NK-92 (cell line): Measurements from ENCODE around the gene RPS27A.
"Not testable (repeated sequence)": the region's sequence is repeated elsewhere in the genome, so short reads cannot be mapped to it uniquely, and the experiment has no call there.

Experiments used
- DNase-seq: peaks from one replicate; lab custom pipeline; 2025; ENCODE audit not compliant: unreplicated experiment; lab: John Stamatoyannopoulos, UW

RPS27A gene

DNA sequence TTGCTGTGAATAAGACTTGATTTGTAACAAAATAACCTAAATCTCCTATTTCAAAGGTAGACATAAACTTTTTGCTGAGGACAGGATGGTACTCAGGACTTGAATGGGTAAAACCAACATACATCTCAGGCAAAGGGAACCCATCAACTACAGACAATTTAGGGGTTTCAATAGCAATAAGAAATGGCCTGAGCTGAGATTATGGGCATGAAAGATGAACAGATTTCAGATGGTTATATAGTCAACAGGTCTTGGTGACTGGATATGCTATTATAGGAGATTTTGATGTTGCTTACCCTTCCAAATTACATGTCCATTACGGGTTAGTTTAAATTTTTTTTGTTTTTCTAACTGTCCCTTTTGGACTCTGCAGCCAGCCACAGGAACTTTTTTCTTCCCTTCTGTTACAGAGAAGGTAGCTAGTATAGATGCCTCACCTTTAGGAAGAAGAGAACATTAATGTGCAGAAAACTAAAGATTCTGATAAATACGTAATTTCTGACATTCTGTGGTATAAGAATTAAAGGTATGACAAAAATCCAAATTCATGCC is 4.6 kb downstream of the RPS27A start:
- DNase-seq, result no peak

DNA sequence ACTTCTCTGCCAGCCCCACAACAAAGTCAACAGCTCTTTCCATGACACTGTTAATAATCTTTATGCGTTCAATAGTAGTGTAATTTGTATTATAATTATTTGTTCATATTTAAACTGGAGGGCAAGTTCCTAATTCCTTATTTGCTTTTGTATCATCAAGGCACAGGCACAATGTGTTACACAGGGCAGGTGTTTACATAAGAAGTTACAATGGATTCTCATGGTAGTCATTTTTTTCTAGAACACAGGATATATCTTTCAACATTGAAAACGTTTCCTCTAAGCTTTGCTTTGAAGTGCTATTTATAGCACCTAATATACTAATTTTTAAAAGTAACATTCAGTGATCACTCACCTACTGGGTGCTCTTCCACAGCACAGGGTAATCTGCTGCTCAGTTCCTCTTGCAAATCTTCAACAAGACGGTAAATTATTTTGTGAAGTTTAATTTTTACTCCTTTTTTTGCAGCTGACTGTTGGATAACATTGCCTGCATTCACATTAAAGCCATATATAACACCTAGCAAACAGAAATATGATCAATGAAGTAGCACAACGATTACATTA is 7.3 kb downstream of the RPS27A start:
- DNase-seq, result no peak

DNA sequence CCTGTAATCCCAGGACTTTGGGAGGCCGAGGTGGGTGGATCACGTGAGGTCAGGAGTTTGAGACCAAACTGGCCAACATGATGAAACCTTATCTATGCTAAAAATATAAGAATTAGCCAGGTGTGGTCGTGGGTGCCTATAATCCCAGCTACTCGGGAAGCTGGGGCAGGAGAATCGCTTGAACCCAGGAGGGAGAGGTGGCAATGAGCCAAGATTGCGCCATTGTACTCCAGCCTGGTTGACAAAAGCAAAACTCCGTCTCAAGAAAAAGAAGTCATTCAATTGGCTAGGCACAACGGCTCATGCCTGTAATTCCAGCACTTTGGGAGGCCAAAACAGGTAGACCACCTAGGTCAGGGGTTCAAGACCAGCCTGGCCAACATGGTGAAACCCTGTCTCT is 9.1 kb downstream of the RPS27A start:
- DNase-seq, result not testable (repeated sequence)

DNA sequence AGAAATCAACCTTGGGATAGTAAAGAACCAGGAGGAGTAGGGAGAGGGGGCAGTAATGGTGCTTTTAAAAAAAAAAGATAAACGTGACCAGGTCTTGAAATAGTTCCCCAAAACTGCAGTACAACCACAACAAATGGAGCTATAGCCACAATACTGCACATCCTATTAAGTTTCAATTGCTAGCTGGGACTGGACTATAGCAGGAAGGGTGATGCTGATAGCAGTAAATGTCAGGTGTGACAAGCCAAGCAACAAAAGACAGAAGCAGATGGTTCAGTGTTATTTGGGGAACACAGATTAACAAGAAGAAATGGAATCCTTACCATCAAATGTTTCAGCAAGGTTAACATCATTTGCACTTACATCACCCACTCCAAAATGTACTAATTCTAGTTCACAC is 10.1 kb downstream of the RPS27A start:
- DNase-seq, result no peak

DNA sequence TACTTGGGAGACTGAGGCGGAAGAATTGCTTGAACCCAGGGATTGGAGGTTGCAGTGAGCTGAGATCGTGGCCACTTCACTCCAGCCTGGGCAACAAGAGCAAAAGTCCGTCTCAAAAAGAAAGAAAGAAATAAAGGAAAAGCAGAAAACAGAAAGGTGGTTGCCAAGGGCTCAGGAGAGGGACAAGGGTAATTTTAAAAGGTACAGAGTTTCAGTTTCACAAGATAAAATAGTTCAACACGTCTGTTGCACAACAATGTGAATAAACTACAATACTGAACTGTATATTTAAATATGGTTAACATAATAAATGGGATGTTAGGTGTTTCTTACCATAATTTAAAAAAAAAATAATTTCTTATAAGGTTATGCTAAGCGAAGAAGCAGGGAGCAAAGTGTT is 12.9 kb downstream of the RPS27A start:
- DNase-seq, result no peak

DNA sequence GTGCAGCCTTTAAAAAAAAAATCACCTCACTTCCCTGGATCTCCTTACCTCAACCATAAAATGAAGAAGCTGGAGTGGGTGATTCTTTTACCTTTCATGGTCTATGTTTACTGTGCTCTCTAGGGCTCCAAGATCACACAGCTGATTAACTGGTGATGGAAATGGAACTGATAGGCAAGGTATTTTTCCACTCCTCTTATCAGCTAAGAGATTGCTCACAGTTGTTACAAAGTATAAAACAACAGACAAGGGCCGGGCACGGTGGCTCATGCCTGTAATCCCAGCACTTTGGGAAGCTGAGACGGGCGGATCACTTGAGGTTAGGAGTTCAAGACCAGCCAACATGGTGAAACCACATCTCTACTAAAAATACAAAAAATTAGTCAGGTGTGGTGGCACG is 14.5 kb downstream of the RPS27A start:
- DNase-seq, result no peak

DNA sequence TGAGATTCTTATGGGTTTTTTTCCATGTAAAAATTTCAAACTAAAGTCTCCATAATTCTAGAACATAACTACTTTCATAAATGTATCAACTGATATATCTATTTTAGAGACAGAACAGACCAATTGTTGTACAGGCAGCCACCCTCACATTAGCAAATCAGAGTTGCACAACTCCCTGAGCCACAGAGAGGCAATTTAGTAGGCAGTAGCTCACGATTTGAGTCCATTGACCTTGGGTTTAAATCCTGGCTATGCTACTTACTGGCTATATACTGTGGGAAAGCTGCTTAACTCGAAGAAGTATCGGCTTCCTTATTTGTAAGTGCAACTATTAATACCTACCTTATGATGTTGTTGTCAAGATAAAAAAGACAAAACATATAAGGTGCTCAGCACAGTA is 20.3 kb downstream of the RPS27A start:
- no peak for DNase-seq

DNA sequence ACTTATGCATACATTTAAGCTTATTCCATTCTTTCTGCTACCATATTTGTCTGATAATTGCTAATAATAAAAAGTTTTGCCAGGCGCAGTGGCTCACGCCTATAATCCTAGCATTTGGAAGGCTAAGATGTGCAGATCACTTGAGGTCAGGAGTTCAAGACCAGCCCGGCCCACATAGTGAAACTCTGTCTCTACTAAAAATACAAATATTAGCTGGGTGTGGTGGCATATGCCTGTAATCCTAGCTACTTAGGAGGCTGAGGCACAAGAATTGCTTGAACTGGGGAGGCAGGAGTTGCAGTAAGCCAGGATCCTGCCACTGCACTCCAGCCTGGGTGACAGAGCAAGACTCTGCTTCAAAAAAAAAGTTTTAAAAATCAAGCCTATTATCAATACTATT is 27.1 kb downstream of the RPS27A start:
- not testable (repeated sequence) for DNase-seq

DNA sequence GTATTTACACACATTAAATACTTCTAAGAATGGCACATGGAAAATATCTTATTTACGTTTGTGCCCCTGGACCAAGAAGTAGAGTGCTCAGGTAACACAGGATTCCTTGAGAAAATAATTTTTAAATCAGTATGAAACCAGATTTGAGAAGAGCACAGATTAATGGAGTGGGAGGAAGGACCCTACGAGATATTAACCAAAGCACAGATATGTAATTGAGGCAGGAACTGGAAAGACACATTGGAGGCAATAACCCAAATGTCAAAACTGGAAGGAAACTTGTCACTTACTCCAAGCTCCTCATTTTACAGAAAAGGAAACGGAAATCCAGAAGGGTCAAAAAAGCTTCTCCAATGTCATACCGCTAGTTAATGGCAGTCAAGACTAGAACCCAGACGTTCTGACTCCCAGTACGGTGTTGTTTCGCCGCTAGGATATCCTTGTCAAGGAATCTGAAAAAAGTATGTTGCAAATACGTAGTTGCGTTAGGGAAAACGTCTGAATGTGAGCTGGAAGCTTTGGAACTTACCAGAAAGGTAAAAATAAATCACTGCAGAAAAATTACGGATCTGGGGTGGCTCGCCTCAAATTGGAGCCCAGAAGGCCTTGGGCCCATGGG is 35.9 kb downstream of the RPS27A start:
- DNase-seq, result no peak

DNA sequence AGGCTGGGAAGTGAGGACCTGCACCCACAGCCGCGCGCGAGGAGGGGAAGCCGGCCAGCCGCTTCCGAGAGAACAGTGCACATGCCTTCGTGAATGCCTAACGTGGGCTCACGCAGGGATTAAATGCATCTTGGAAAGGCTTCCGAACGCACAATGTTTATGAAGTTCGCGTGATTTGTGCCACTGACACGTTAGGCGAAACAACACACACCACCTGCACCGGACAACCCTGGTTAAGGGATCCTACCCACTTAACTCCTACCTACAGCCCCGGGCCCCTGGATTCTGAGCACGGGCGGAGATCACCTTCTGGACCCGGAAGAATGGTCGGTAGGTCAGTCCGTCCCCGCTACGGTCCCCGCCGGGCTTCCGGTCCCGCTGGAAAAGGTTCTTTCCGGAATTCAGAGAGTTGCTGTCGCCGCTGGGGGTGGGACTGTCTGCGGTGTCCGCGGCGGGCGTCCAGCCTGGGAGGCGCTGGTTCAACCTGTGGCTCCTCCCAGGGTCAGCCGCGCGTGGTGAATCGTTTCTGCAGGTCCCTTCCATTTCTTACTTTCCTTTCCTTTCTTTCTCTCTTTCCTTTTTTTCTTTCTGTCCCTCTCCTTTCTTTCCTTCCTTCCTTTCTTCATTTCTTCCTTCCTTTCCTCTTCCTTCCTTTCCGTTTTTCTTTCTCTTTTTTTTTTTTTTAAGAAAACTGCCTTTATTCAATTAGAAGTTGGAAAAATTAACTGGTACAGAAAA is 36.6 kb downstream of the RPS27A start, which contains the start of gene MTIF2:
MTIF2 (minus strand) TSS at position 325 of the 738 bp plus-strand sequence. CDS start 5,373 bp downstream, outside the sequence.
- peak; percentile 35 for DNase-seq

DNA sequence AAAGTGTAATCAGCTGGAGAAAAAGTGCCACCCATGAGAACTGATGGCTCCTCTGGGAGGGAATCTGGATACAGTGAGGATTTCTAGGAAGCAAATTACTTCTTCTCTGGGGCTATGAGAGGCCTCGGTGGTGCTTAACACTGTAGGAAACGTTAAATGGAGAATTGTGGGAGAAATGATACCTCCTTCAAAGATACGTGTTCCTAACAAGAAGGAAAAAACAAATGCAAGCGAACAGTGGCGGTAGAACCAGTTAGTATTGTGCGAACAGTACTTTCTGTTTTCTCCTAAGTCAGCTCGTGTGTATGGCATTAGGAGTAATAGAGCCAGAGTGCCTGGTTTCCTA is 37.1 kb downstream of the RPS27A start:
- no peak for DNase-seq

DNA sequence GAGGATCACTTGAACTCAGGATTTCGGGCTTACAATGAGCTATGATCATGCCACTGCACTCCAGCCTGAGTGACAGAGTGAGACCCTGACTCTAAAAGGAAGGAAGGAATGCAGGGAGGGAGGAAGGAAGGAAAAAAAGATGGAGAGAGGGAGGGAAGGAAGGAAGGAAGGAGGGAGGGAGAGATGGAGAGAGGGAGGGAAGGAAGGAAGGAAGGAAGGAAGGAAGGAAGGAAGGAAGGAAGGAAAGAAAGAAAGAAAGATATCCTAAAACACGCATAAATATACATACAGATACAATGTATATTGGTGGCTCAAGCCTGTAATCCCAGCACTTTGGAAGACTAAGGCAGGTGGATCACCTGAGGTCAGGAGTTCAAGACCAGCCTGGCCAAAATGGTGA is 41.9 kb downstream of the RPS27A start:
- not testable (repeated sequence) for DNase-seq

DNA sequence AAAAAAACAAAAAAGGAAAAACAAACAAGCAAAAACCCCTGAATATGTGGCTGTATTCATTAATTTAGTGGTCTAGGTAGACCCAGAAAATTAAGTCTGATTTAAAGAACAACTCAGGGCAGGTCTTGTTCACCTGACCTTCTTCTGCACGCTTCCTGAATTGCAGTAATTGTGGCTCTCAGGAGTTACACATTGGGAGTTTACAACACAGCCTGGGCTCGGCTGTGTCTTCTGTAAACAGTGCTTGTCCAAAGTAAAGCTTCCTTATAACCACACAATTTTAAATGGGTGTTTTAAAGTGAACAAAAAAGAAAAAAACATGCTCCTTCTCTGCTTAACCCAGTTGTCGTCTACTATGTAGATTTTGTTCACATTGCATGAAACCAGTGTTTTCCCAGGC is 44.8 kb downstream of the RPS27A start:
- DNase-seq, result no peak

DNA sequence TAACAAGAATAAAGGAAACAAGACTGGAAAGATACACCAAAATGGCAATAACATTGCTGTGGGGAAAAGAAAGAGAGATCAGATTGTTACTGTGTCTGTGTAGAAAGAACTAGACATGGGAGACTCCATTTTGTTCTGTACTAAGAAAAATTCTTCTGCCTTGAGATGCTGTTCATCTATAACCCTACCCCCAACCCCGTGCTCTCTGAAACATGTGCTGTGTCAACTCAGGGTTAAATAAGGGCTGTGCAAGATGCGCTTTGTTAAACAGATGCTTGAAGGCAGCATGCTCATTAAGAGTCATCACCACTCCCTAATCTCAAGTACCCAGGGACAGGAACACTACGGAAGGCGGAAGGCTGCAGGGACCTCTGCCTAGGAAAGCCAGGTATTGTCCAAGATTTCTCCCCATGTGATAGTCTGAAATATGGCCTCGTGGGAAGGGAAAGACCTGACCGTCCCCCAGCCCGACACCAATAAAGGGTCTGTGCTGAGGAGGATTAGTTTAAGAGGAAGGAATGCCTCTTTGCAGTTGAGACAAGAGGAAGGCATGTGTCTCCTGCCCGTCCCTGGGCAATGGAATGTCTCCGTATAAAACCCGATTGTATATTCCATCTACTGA is 46.8 kb downstream of the RPS27A start:
- not testable (repeated sequence) for DNase-seq

DNA sequence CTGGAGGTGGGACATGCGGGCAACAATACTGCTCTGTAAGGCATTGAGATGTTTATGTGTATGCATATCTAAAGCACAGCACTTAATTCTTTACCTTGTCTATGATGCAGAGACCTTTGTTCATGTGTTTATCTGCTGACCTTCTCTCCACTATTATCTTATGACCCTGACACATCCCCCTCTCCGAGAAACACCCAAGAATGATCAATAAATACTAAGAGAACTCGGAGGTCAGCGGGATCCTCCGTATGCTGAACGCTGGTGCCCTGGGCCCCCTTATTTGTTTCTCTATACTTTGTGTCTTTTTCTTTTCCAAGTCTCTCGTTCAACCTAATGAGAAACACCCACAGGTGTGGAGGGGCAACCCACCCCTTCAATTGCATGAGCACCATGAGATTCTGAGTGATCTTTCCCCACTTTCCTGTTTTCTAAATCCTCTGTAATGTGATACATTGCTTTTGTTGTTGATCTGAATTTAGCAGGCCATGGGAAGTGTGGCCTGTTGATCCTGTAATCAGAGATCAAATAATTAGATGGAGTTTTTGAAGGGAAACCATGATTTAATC is 47.5 kb downstream of the RPS27A start:
- DNase-seq, result not testable (repeated sequence)

DNA sequence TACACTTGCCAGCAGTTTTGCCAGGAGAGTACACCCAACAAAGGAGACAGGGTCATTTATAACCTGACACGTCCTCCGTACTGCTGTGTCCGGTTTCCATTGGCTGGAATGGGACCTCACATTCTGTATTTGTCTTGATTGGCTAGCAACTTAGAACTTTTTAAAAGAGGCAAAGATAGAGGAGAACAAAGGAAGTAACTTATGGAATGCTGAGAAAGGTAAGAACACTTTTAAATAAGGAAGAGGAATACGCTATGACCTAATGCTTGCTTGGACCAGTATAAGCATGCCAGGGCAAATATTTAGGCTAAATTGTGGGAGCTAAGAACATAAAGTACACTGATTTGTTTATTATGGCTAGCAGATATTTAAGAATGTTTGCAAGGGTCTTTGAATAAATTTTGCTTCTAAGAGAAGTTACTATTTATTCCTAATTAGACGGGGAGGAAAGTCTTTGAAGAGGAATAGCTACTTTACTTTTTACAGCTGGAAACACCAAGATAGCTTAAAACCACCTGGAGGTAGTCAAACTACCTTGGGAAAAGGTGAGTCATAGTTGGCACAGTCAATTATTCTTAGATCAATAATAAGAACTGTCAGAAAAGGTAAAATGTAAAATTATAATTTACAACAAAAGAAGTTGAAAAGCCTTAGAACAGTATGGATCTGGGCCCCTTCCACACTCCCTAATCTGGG is 48.5 kb downstream of the RPS27A start:
- DNase-seq, result not testable (repeated sequence)

DNA sequence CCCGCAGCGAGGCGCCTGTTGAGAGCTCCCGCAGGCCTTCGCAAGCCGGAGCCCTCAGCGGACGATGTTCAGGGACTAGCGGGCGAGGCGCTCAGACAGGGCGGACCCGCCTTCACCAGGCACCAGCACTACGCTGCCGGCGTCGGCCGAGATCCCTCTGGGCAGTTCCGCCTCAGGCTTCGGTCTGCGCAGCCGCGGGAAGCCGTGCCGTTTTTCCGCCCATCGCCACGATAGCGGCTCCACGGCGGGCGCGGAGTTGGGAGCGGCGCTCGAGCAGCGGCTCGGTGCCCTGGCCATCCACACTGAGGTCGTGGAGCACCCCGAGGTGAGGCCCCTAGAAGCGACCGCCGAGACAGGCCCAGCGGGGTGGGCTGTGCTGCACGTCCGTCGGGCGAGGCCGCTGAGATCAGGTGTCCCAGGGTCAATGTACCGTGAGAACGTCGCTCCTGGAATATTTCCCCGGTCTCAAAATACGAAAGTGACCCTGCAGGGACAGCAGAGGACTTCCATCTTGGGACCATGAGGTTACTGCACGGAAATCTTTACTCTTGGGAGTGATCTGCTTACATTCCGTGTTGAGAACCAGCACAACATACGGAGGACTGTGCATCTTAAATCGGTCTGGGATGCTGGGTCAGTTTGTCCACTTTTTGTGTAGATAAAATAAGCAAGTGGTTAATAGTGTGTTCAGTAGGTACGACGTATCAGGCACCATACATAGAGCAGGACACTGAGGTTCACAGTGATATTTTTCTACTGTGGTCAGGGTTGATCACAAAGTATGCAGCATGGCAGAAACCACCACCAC is 49.8 kb downstream of the RPS27A start:
- DNase-seq, result peak; percentile 7

DNA sequence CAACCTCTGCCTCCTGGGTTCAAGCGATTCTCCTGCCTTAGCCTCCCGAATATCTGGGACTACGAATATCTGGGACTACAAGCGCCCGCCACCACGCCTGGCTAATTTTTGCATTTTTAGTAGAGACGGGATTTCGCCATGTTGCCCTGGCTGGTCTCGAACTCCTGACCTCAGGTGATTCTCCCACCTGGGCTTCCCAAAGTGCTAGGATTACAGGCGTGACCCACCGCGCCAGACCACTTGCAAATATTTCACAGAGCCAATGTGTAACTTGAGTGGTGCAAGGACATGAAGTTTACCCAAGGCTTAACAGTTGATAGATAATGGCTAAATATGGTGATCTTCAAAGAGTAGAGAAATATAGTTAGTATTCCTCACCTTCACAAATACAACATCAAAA is 50.6 kb downstream of the RPS27A start:
- DNase-seq, result no peak
